GM21528 (cell line): ENCODE measurements around the gene DLG2.
"Not testable (repeated sequence)": the region's sequence is repeated elsewhere in the genome, so short reads cannot be mapped to it uniquely, and the experiment has no call there.

Experiments used
- ATAC-seq: cut with Tn5 transposase; IDR thresholded peaks from one replicate; pipeline ENCODE4 v1.9.1; 2021; ENCODE audit warnings: mild to moderate bottlenecking, moderate library complexity; ENCODE audit not compliant: unreplicated experiment, low FRiP score

DLG2 gene

DNA sequence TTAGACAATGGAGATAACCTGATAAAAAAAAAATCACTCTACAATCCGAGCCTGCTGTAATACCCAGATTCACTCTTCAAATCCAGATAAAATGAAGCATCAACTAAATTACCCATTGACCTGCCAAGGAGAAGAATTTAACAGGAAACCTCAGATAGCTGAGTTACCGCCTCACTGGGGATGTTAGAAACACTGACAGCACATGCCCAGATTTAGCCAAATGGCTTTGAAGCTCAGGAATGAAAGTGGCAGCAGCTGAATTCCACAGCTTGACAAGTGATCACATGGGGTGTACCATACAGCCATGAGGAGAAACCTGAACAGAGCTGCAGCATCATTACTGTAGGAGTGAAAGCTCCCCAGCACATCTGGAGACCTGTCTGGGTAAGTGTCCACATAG lies 807.6 kb downstream of the DLG2 start:
- no peak for ATAC-seq

DNA sequence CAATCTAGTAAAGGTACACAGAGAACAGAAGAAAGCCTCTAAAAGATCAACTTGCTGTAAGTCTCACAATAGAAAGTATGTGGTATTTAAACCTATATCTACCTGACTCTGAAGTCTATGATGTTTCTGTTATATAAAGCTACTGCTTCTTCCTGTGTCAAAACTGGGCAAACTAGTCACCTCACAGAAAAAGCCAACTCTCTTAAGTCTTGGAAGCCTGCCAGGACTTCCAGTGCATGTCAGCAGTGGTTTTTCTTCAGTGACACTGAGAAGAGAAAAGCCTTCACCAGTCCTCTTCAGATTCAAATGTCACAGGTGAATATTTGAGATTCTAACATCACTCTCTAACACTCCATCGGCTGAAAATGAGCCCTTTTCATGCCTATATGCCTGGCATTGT lies 808.0 kb downstream of the DLG2 start:
- ATAC-seq, result no peak

DNA sequence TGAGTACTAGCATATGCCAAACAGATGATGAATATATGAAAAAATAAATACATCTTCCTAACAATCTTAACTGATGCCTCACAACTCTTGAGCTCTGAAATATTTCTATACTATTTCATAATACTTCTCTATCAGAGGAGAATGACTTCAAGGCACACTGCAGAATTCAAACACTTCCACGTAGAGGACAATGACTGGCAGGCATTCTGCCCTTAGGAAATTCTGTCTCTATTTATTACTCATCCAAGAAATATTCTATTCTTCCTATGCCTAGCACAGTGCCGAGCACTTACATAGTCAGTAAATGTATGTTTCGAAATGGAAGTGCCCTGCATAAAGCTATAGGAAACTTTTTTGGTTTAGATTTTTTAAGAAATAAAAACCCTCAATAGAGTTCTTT lies 809.1 kb downstream of the DLG2 start:
- ATAC-seq, result no peak

DNA sequence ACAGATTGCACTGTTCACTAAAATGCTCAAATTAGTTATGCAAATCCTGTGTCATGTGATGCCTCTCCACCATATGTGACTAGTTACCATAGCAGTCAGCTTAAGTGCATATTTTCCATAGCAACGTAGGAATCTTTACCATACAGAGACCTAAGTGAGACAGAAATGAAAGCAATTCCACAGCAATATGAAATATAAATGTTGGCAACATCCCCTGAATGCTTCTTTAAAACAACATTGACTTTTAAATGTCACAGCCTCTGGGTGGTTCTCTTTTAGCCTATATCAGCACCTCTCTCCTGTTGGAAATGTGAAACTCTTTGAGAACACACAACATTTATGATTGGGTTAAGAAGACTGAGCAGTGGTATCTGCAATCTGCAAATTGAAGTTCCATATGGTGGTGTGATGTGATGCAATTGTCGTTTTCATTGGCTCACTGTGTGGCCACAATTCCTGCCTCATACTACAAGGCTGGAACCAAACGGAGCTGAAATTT lies 814.6 kb downstream of the DLG2 start:
- no peak for ATAC-seq

DNA sequence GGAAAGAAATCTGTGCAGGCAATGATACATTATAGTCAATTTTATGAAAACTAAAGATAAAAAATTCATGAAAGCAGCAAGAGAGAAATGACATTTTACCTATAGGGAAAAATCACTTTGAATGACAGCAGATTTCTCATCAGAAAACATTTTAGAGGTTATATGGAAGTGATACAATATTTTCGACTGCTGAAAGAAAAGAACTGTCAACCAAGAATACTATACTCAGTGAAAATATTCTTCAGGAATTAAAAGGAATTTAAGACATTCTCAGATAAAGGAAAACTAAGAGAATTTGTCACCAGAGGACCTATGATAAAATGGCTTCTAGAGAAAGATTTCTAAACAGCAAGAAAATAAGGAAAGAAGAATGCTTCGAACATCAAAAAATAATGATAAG lies 820.8 kb downstream of the DLG2 start:
- no peak for ATAC-seq

DNA sequence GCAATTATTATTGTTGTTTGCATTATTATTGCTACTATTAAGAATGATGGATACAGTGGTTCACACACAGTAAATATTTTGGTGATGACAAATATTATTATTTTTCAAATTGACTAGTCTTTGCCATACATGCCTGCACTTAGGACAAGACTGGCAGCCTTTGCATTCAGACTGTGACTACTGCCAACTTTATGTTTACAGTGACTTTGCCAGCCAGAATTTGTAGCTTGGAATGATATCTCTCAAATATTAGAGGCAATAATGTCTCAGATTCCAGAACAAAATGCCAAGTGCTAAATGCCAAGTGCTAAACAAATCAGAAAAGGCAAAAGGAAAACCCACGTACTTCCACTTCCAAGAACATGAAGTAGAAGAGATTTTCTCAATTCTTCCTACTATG lies 823.1 kb downstream of the DLG2 start:
- no peak for ATAC-seq

DNA sequence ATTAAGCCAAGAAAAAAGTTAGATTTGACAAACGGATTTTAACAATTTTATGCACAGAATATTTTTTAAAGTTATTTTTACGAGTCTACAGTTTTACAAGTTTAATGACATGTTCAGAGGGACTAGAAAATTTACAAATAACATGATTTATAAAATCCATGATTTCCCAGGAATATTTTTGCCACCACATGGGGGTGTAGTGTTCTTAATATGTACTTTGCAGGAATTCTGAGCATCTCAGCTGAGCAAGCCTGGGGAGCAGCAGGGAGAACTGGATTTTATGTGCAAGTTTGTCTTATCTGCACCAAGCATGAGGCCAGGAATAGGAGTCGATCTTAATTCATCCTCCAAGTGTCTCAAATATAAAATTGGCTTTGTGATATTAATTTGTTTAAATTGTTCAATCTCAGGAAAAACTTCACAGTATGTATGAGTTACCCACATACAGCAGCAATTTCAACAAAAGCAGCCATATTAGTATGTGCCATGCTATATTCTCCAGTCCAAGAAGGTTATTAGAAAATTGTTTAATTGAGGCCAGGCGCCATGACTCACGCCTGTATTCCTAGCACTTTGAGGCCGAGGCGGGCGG lies 826.3 kb downstream of the DLG2 start:
- ATAC-seq, result no peak

DNA sequence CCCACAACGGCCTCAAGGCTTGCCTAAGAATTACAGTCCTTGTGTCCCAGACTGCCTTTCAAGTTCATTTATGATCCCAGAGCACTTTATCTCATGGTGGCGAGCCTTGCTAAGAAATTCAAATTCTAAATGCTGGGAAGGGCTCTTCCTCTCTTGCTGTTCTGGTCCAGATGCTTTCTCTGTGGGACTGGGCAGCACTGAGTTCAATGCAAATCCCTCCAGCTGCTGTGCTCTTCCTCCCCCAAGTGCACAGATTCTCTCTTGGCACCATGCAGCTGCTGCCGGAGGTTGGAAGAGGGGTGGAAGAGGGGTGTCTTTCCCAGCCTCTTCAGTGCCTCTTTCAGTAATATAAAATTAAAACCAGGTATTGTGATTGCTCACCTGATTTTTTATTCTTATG lies 828.0 kb downstream of the DLG2 start:
- no peak for ATAC-seq

DNA sequence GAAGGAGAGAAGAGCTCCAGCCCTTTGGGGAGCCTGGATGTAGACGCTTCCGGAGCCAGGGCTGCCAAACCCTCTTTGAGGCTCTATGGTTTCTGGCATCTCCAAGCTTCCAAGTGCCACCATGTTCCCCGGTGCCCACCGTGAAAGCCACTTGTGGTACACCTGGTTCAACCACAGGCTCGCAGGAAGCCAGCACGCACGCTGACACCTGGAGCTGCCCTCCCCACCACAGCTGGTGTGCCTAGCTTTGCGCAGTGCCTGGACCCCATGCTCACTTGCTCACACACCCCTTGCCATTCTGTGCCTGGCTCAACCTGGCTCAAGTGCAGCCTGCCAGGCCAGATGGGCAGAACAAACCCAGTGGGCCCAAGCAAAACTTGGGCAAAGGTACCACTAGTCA lies 831.4 kb downstream of the DLG2 start:
- no peak for ATAC-seq

DNA sequence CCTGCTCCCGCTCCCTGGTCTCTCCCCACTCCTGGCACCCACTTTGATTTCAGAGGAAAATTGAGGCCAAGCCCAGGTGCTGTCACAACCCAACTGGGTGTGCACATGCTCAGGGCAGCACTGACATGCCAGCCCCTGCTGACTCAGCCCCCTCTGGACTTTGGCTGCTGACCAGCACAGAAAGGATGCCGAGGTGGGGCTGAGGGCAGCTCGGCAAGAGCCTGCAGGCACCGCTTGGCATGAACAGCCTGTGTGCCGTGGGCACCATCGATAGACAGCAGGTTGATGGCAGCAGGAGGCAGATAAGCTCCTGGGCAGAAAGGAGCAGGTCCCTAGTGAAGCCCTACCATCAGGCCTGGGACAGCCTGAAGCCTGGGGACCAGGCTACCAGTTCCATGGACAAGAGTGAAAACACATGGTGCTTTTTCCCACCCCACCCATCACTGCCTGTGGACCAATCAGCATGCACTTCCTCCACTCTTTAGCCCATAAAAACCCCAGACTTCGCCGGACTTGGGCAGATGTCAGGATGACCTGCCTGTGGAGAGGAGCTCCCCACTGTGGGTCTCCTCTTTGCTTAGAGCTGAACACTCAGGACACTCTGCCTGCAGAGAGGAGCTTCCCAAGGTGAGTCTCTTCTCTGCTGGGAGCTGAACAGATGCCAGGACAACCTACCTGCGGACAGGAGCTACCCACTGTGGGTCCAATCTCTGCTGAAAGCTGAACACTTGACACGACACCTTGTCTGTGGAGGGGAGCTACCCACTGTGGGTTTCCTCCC lies 832.3 kb downstream of the DLG2 start:
- no peak for ATAC-seq

DNA sequence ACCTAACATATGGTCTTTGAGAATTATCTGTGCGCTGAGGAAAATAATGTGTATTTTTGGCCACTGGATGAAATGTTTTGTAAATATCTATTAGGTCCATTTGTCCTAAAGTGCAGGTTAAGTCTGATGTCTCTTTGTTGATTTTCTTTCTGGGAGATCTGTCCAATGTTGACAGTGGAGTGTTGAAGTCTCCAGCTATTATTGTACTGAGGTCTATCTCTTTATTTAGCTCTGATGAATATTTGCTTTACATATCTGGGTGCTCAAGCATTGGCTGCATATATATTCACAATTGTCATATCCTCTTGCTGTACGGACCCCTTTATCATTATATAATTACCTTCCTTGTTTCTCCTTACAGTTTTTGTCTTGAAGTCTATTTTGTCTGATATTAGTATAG lies 833.8 kb downstream of the DLG2 start:
- no peak for ATAC-seq

DNA sequence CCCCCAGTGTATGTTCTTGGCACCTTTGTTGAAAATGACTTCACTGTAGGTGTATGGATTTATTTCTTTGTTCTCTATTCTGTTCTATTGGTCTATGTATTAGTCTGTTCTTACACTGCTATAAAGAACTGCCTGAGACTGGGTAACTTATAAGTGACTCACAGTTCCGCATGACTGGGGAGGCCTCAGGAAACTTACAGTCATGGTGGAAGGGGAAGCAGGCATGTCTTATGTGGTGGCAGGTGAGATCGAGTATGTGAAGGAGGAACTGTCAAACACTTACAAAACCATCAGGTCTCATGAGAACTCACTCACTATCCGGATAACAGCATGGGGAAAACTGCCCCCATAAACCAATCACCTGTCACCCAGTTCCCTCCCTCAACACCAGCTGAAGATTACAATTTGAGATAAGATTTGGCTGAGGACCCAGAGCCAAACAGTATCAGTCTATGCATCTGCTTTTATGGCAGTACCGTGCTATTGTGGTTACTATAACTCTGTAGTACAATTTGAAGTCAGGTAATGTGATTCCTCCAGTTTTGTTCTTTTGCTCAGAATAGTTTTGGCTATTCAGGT lies 836.2 kb downstream of the DLG2 start:
- ATAC-seq, result no peak

DNA sequence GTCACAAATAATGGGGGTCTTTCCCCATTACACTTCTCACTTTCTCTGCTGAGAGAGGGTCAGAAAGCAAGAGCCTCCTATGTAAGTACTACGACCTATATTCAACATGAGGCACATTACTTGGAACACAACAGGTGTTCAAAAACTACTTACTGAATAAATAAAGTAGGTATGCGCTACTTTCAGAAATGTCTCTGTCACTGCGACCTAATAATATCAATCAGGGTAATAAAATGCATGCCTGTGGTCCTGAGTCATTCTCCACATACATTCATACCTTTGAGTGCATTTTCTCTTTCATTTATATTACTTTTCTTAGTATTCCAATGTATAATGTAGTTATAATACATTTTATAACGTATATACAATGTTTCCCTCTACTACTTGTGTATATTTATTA lies 838.9 kb downstream of the DLG2 start:
- ATAC-seq, result no peak

DNA sequence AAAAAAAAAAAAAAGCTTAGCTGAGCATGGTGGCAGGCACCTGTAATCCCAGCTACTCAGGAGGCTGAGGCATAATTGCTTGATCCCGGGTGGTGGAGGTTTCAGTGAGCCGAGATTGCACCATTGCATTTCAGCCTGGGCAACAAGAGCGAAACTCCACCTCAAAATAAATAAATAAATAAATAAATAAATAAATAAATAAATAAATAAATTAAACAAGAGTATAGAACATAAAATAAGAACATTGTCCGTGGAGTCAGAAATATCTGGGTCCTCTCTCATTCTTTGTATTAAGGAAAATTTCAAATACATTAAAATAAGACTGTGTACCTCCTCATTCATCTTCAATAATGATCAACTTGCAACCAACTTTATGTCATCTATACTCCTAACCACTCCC lies 843.0 kb downstream of the DLG2 start:
- ATAC-seq, result not testable (repeated sequence)

DNA sequence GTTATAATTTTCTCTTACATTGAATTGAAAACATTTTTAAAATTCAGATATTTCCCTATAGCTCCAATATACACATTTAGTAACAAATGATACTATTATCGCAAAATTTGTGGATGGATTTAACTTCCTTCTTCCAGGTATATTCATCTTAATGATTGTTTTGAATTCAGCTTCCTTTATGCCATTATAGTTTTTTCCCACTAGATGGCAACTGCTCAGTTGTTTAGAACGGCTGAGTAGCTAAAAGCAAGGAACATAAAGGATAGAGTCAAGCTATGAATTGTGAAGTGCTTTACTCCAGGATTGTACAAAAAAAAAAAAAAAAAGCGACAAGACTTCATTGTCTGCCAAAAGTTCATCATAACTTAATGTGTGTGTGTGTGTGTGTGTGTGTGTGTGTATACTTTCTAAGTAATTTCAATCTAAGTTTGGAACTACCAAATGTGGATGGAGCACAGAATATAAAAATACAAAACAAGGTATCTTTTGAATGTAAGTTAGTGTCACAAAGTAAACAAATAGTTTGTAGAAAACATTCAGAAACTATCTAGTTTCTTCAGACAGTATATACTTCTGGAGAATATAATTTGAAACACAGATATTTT lies 846.4 kb downstream of the DLG2 start:
- ATAC-seq, result no peak

DNA sequence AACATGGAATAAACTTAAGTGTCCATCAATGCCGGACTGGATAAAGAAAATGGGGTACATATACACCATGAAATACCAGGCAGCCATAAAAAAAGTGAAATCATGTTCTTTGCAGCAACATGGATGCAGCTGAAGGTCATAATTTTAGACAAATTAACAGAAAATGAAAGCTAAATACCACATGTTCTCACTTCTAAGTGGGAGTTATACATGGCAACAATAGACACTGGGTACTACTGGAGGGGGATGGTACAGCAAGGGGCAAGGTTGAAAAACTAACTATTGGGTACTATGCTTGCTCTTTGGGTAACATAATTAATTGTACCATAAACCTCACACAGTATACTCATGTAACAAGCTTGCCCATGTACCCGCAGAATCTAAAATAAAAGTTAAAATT lies 851.6 kb downstream of the DLG2 start:
- no peak for ATAC-seq

DNA sequence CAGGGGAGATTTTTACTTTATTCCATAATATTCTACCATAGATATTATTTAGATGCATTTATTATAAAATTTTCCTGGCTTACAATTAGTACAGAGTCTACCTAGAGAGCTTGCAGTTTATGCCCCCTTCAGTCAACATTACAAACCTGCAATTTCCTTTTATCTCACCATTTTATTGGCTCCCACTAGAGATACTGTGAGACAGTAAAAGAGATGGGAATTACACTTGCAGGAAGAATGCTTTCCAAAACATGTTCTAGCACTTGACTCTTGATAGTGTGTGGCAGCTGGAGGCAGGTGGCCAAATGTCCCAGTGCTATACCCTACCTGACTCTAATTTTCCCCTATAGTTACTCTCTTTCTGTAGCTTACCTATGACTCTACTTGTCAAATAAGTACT lies 863.2 kb downstream of the DLG2 start:
- no peak for ATAC-seq

DNA sequence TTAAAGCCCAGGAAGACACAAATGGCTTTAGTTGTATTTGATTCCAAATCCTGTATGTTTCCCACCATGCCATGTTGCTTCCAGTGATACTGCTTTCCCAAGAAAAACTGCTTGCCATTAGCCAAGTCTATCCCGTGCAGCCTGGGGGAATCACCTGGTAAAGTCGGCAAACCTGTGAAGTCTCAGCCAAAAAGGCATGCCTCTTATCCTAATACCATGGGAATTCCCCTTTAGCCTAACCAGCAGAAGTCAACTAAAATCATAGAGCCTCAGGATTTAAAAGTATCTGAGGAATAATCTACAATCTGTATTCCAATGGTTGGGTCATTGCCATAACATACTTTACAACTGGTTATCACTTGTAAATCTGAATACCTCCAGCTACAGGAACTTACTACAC lies 869.4 kb downstream of the DLG2 start:
- ATAC-seq, result no peak

DNA sequence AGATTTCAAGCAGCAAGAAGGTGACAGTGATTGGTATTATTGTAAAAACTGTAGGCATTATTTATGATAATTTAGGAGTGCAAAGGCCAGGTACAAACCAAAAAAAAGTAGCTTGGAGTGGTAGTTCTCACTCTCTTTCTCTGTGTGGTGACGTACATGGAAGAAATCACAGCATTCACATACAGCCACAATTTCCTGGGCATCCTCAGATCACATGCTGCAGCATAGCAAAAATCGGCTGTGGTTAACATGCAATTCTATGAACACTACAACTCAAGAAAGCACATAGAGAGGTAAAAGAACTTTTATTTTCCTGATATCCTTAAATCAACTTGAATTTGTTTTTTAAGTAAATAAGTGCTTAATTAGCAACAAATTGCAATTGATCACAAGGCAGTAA lies 875.8 kb downstream of the DLG2 start:
- ATAC-seq, result no peak

DNA sequence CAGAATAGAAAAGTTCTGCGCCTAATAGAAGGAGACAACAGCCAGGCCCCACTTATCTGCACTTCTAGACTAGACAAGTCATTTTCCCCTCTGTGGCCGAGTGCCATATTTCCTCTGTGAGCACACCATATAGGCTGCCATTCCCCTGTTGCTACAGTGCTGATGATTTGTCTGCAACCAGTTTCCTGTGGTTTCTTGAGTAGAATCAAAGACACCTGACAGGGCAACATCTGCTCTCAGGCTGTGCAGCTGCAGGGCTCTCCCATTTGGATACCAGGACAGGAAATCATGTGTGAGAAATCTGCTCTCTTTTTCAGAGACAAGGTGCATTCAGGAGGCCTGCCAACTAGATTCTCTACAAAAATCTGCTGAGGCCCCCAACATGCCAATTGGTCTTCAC lies 879.3 kb downstream of the DLG2 start:
- no peak for ATAC-seq

DNA sequence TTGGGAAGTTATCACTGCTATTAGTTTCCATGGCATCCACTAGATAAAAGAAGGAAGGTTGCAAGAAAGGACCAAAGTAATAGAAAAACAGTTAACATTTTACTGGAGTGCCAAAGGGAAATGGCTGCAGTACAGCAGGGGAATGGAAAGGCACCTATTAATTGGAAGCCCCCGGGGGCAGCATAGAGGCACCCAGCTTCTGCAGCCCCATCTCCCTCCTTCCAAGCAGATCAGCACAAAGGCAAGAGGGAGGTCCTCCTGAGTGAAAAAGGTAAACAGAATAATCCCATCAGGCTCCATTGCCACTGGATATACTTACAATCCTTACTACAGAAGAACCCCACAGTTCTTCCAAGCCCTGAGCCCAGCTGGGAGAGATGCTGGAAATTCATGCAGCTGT lies 887.1 kb downstream of the DLG2 start:
- ATAC-seq, result no peak

DNA sequence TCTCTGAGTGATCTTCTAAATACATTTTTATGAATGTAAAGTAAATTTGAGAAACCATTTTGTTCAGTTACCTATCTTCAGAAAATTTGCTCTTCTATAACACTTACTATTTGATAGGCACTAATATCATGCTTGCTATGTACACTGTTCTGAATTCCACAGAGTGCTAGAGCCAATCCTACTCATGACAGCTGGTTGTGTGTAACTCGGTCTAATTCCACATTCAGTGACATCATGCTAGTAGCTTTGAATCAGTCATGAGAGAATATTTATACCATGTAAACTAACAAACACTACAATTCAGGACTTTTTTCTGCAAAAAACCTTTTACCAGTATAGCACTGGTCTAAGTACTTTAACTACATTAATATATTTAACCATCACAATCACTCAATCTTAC lies 902.9 kb downstream of the DLG2 start:
- ATAC-seq, result no peak
